ENCODE measurements around the gene FAM107B.

- TF ChIP-seq CTCF (IDR thresholded peaks at IDR 0.05) (no peak), POLR2A (IDR thresholded peaks at IDR 0.05) (no peak)
These were observed 292.9 kb downstream of the FAM107B start for GRCh38 chr10:14481752-14482151.
